Measurements from ENCODE around the gene DIP2A. TPM values are rescaled to one million over a fixed set of nuclear protein-coding genes. Genes with fewer than 3 reads are reported as not detected.

The DIP2A gene
- total RNA-seq, 6 experiments from 2014 or later: 20.0 to 24.1 (median 21.7) TPM

- Mint-ChIP-seq H3K27me3 (ENCODE audit: insufficient read depth) (peaks cover 1% of the 10 kb centered on the region; the same call in 1 of the 2 replicates), H3K4me1 (ENCODE audit: low read depth) (no peaks in the 10 kb centered on the region), H3K27ac (no peak overlapping the region), H3K36me3 (ENCODE audit: low read depth) (no peaks in the 10 kb centered on the region; the same call in none of the 2 replicates), H3K4me3 (no peak overlapping the region), H3K9me3 (no peaks in the 10 kb centered on the region)
- no peak for DNase-seq
- no peak for TF ChIP-seq CTCF (IDR thresholded peaks at IDR 0.05)
Measured at GRCh38 chr21:46411691-46412090, 47.0 kb upstream of the DIP2A start.

- peaks cover 1% of the 10 kb centered on the region; the same call in 1 of the 2 replicates for H3K27me3 Mint-ChIP-seq (ENCODE audit: insufficient read depth)
- no peaks in the 10 kb centered on the region for H3K4me1 Mint-ChIP-seq (ENCODE audit: low read depth)
- H3K27ac Mint-ChIP-seq: no peak overlapping the region
- no peak for DNase-seq
- no peak overlapping the region for H3K4me3 Mint-ChIP-seq
- no peaks in the 10 kb centered on the region; the same call in 1 of the 2 replicates for H3K36me3 Mint-ChIP-seq (ENCODE audit: low read depth)
- no peaks in the 10 kb centered on the region for H3K9me3 Mint-ChIP-seq
- no peak for TF ChIP-seq CTCF (IDR thresholded peaks at IDR 0.05)
Measured at GRCh38 chr21:46412521-46413364, 45.9 kb upstream of the DIP2A start.

- Mint-ChIP-seq H3K4me3 (no peak overlapping the region), H3K27ac (no peak overlapping the region), H3K27me3 (ENCODE audit: insufficient read depth) (peaks cover 1% of the 10 kb centered on the region; the same call in 1 of the 2 replicates), H3K9me3 (no peaks in the 10 kb centered on the region), H3K36me3 (ENCODE audit: low read depth) (no peaks in the 10 kb centered on the region; the same call in 1 of the 2 replicates), H3K4me1 (ENCODE audit: low read depth) (no peaks in the 10 kb centered on the region)
- no peak for TF ChIP-seq CTCF (IDR thresholded peaks at IDR 0.05)
- DNase-seq: no peak
Measured at GRCh38 chr21:46413365-46413696, 45.4 kb upstream of the DIP2A start.

- no peaks in the 10 kb centered on the region for H3K4me1 Mint-ChIP-seq (ENCODE audit: low read depth)
- no peak for TF ChIP-seq CTCF (IDR thresholded peaks at IDR 0.05)
- H3K9me3 Mint-ChIP-seq: no peaks in the 10 kb centered on the region
- peaks cover 12% of the 10 kb centered on the region for H3K36me3 Mint-ChIP-seq (ENCODE audit: low read depth)
- DNase-seq: no peak
- no peak overlapping the region for H3K27ac Mint-ChIP-seq
- no peak overlapping the region for H3K4me3 Mint-ChIP-seq
- no peaks in the 10 kb centered on the region for H3K27me3 Mint-ChIP-seq (ENCODE audit: insufficient read depth)
Measured at GRCh38 chr21:46414965-46415275, 43.8 kb upstream of the DIP2A start.

GRCh38 chr21:46416551-46416950 lies 42.1 kb upstream of the DIP2A start:
- H3K9me3 Mint-ChIP-seq: no peaks in the 10 kb centered on the region
- no peaks in the 10 kb centered on the region for H3K27me3 Mint-ChIP-seq (ENCODE audit: insufficient read depth)
- no peak for DNase-seq
- peaks cover 17% of the 10 kb centered on the region for H3K36me3 Mint-ChIP-seq (ENCODE audit: low read depth)
- no peak overlapping the region for H3K4me3 Mint-ChIP-seq
- H3K4me1 Mint-ChIP-seq (ENCODE audit: low read depth): no peaks in the 10 kb centered on the region
- no peak overlapping the region for H3K27ac Mint-ChIP-seq
- TF ChIP-seq CTCF (IDR thresholded peaks at IDR 0.05): no peak

Measured in HFFc6 (cell line).